K562 (cell line): ENCODE measurements around the gene NEB. TPM values are rescaled to one million over a fixed set of nuclear protein-coding genes. Genes with fewer than 3 reads are reported as not detected.

Source experiments
- BCOR ChIP-seq: fragments of 450-650 bp; IDR thresholded peaks from 2 replicates; pipeline ENCODE4 v1.6.1; 2016
- CLOCK ChIP-seq: fragments of 250-450 bp; sonication (Bioruptor Pico); IDR thresholded peaks from 2 replicates; pipeline ENCODE4 v1.4.0; 2020; ENCODE audit warnings: mild to moderate bottlenecking, moderate library complexity, borderline replicate concordance
- CREBBP ChIP-seq: IDR thresholded peaks from one replicate; pipeline ENCODE4 v1.6.1; 2012; ENCODE audit warnings: low read depth, mild to moderate bottlenecking, control low read depth, inconsistent platforms, low read length
- DEAF1 ChIP-seq: fragments of 450-650 bp; formaldehyde crosslinking; IDR thresholded peaks from 2 replicates; pipeline ENCODE4 v1.4.0; 2020; ENCODE audit warnings: mild to moderate bottlenecking, moderate library complexity
- GABPB1 ChIP-seq: sonication (generic); formaldehyde crosslinking; IDR thresholded peaks from 2 replicates; pipeline ENCODE4 v1.8.0; 2022; ENCODE audit warnings: mild to moderate bottlenecking, missing genetic modification reagents
- GTF2A2 ChIP-seq: IDR thresholded peaks from 2 replicates; pipeline ENCODE4 v1.6.1; 2016; ENCODE audit warnings: mild to moderate bottlenecking, missing genetic modification characterization, missing compliant biosample characterization
- ID3 ChIP-seq, 2 experiments: fragments of 250-450 bp in 1 of 2; fragments of 450-650 bp in 1 of 2; sonication (Bioruptor Pico) in 1 of 2; IDR thresholded peaks; 2 replicates each; pipeline versions ENCODE4 v1.6.1 to v1.8.0; 2016 to 2021; ENCODE audit warnings: mild to moderate bottlenecking in 2 of 2, moderate library complexity in 2 of 2, missing compliant biosample characterization in 1 of 2, missing genetic modification characterization in 1 of 2
- L3MBTL2 ChIP-seq: fragments of 450-650 bp; IDR thresholded peaks from 2 replicates; pipeline ENCODE4 v1.6.1; 2016; ENCODE audit warnings: mild to moderate bottlenecking, moderate library complexity
- MCM7 ChIP-seq, 2 experiments: fragments of 450-650 bp; IDR thresholded peaks; 2 replicates each; pipeline ENCODE4 v1.6.1; 2016 to 2018
- MED1 ChIP-seq: sonication (generic); formaldehyde crosslinking; IDR thresholded peaks from 2 replicates; pipeline ENCODE4 v1.8.1; 2023; ENCODE audit warnings: missing genetic modification reagents, borderline replicate concordance
- SAP30 ChIP-seq: fragments of 200-600 bp; sonication (generic); IDR thresholded peaks from 2 replicates; pipeline ENCODE4 v1.6.1; 2012; ENCODE audit warnings: borderline replicate concordance, low read depth, mild to moderate bottlenecking, moderate library complexity, low read length, control low read depth, inconsistent platforms; ENCODE audit not compliant: insufficient read depth, poor library complexity, severe bottlenecking
- STAT5A ChIP-seq: IDR thresholded peaks from 2 replicates; pipeline ENCODE4 v1.6.1; 2012; ENCODE audit warnings: low read length, inconsistent platforms, borderline replicate concordance
- TFAM ChIP-seq: fragments of 250-450 bp; sonication (Bioruptor Pico); conservative IDR thresholded peaks from 2 replicates; pipeline ENCODE4 v1.5.0; 2021; ENCODE audit warnings: mild to moderate bottlenecking, moderate library complexity
- THRA ChIP-seq: fragments of 450-650 bp; IDR thresholded peaks from 2 replicates; pipeline ENCODE4 v1.6.1; 2017; ENCODE audit warnings: mild to moderate bottlenecking, moderate library complexity
- UBTF ChIP-seq, 2 experiments: IDR thresholded peaks; 2 replicates each; pipeline ENCODE4 v1.6.1; 2012; ENCODE audit warnings: improper control_type of control experiment in 2 of 2, low read depth in 2 of 2, low read length in 2 of 2, borderline replicate concordance in 1 of 2
- ZNF134 ChIP-seq: fragments of 250-450 bp; sonication (Bioruptor Pico); conservative IDR thresholded peaks from 2 replicates; pipeline ENCODE4 v1.4.0; 2020
- ZNF384 ChIP-seq: IDR thresholded peaks from 2 replicates; pipeline ENCODE4 v1.6.1; 2012; ENCODE audit warnings: low read depth, low read length, improper control_type of control experiment
- ZNF766 ChIP-seq: fragments of 200-800 bp; sonication (Bioruptor generic); conservative IDR thresholded peaks from 2 replicates; pipeline ENCODE4 v1.6.1; 2016; ENCODE audit warnings: missing genetic modification characterization, missing compliant biosample characterization
- ZNF780A ChIP-seq: fragments of 250-450 bp; sonication (Bioruptor Pico); IDR thresholded peaks from 2 replicates; pipeline ENCODE4 v1.5.0; 2021; ENCODE audit warnings: mild to moderate bottlenecking
- ZNF79 ChIP-seq: fragments of 250-450 bp; sonication (Bioruptor Pico); IDR thresholded peaks from 2 replicates; pipeline ENCODE4 v1.4.0; 2020; ENCODE audit warnings: low read depth, mild to moderate bottlenecking, moderate library complexity
- polyA plus RNA-seq, 8 experiments: library from polyadenylated mRNA; depleted of rRNA in 4 of 8; stranded (reverse) in 5 of 8; unstranded in 3 of 8; fragments of >200 nt; fragmentation: Nextera tagmentation in 2 of 8; fragmentation: Illumina TruSeq in 1 of 8; extraction: Ambion mirVana in 2 of 8; extraction: Trizol in 1 of 8; gene quantifications; 2 replicates each; pipeline versions ENCODE4 v1.2.1 to v1.2.3, GENCODE V29; 2011 to 2014; ENCODE audit warnings: inconsistent platforms in 1 of 8, missing spikeins in 1 of 8
- total RNA-seq, 7 experiments: library from RNA; depleted of rRNA in 6 of 7; stranded (reverse); fragments of >200 nt in 6 of 7; fragmentation: Illumina TruSeq in 2 of 7; extraction: Trizol in 2 of 7; gene quantifications; 2 replicates each; pipeline versions ENCODE4 v1.2.1 to v1.2.3, GENCODE V29; 2011 to 2021; ENCODE audit warnings: low replicate concordance in 1 of 7

NEB gene
- total and polyA plus RNA-seq, 9 of the 15 experiments (the other 6 are each of a cell fraction or from before 2014, with no cell fraction given), result 1.7 to 3.8 (median 2.9) TPM

- TF ChIP-seq ID3 (CRISPR knock-in tag; IDR thresholded peaks at IDR 0.05) (no peak), ID3 (tag; IDR thresholded peaks at IDR 0.05) (no peak), UBTF (IDR thresholded peaks at IDR 0.05; ENCODE audit: borderline replicate concordance in 1 of 2, low read depth in 2 of 2, low read length in 2 of 2) (0 out of 4 replicates have a peak, but pooled peaks of 1 of the 2 experiments have one; percentile 24), GTF2A2 (tag) (no peak), ZNF780A (no peak), ZNF384 (no peak), ZNF134 (no peak), MED1 (no peak), GABPB1 (no peak), DEAF1 (CRISPR knock-in tag) (no peak), MCM7 (IDR thresholded peaks at IDR 0.05) (no peak), CLOCK (CRISPR knock-in tag) (no peak), ZNF766 (no peak), TFAM (CRISPR knock-in tag) (no peak), CREBBP (no peak), L3MBTL2 (peak; percentile 99), THRA (no peak), BCOR (peak; percentile 44; the same call in 1 of the 2 replicates), SAP30 (no peak), ZNF79 (no peak), STAT5A (no peak; the same call in 1 of the 2 replicates)
Observed at GRCh38 chr2:151669585-151670081, 64.6 kb downstream of the NEB start (continued).
